ENCODE measurements around the gene GABARAP.

The GABARAP gene

DNA sequence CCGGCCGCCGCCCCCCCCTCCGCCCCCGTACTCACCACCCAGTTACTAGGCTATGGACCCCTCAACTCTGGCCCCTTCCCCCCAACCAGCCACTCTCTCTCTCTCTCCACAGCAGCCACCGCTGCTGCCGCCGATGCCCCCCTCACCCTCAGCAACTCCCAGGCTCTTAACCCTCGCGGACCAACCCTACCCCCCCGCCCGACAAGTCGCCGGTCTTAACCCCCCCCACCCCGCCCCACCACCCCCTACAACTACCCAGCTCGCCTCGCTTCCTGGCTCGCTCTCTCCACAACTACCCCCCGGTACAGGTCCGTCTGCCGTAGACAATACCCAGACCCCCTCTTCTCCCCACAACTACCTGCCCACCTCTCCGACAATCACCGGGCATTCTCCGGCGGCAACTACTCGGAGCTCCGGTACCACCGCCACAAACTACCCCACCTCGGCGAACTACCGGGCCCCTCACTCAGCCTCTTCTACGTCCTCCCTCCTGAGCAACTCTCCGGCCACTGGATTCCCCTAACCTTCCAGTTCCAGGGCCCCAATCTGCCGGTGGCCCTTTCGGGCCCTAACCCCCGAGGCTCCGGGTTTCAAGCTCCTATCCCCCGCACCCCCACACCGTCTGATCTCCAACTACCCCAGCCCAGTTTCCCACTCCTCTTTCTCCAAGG is 3.7 kb downstream of the GABARAP start:
- TF ChIP-seq, protein P1, sequence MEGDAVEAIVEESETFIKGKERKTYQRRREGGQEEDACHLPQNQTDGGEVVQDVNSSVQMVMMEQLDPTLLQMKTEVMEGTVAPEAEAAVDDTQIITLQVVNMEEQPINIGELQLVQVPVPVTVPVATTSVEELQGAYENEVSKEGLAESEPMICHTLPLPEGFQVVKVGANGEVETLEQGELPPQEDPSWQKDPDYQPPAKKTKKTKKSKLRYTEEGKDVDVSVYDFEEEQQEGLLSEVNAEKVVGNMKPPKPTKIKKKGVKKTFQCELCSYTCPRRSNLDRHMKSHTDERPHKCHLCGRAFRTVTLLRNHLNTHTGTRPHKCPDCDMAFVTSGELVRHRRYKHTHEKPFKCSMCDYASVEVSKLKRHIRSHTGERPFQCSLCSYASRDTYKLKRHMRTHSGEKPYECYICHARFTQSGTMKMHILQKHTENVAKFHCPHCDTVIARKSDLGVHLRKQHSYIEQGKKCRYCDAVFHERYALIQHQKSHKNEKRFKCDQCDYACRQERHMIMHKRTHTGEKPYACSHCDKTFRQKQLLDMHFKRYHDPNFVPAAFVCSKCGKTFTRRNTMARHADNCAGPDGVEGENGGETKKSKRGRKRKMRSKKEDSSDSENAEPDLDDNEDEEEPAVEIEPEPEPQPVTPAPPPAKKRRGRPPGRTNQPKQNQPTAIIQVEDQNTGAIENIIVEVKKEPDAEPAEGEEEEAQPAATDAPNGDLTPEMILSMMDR (IDR thresholded peaks at IDR 0.05; ENCODE audit: low read depth, low read length) = no peak
- peak in 1 of 2 donors; percentile 44 for DNase-seq (ENCODE audit: low read depth in 2 of 2)
- peak overlapping the region; percentile 94 to 100 for H3K4me3 ChIP-seq (replicated peaks in 1 of 2; ENCODE audit: low read depth in 2 of 2, low read length in 2 of 2)

DNA sequence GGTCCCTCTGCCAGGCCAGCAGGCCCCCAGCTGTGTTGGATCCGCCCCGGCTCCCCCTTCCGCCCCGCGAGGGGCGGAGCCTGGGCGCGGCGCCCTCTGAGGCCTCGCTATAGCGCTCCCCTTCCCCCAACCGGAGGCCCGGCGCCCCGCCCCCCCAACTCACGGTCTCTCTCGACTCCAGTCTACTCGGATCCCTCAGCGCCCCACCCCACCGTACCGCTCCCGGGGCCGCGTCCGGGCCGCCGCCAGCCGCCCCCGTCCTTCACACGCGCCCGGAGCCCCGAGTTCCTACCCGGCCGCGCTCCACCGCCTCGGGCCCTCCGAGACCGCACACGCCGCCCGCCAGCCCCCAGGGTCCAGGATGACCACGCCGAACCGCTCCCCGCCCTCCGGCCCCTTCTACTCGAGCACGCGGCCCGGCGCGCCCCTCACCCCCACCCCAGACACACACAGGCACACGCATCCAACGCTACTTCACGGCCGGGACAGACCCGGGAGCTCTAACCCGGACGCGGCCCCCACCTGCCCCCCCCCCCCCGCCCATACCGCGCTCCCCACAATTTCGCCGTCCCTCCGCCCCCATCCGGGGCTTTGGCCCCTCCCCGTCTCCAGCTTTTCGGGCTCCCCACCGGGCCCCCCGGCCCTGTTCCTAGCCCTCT is 4.4 kb downstream of the GABARAP start:
- peak; percentile 71 to 79 for DNase-seq (ENCODE audit: low read depth in 2 of 2)
- TF ChIP-seq, protein P1 (IDR thresholded peaks at IDR 0.05; ENCODE audit: low read depth, low read length) = no peak
- peak overlapping the region; percentile 94 to 100 for H3K4me3 ChIP-seq (replicated peaks in 1 of 2; ENCODE audit: low read depth in 2 of 2, low read length in 2 of 2)

DNA sequence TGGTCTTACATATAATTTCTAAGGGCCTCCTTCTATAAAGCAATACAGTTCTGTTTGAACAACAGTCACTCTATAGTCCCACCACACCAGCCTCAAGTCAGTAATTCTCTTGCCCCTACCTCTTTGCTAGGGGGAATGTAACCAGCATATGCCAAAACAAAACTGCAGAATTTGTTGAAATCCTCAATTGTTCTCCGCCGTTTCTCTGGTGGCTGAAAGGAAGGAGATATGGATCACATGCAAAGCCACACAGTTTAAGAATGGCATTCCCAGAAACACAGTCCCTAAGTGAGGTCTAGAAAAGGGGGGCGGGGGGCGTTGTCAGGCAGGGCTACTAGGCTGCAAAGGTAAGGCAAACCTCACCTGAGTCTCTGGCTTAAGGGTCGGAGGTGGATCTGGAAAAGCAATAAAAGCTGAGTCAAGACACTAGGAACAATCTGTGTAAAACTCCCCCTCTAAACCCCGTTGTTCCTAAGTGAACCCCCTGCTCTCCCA is 4.9 kb downstream of the GABARAP start:
- H3K4me3 ChIP-seq (replicated peaks in 1 of 2; ENCODE audit: low read depth in 2 of 2, low read length in 2 of 2) = peak overlapping the region; percentile 94 to 100
- no peak for DNase-seq (ENCODE audit: low read depth in 2 of 2)
- TF ChIP-seq, protein P1 (IDR thresholded peaks at IDR 0.05; ENCODE audit: low read depth, low read length) = no peak

DNA sequence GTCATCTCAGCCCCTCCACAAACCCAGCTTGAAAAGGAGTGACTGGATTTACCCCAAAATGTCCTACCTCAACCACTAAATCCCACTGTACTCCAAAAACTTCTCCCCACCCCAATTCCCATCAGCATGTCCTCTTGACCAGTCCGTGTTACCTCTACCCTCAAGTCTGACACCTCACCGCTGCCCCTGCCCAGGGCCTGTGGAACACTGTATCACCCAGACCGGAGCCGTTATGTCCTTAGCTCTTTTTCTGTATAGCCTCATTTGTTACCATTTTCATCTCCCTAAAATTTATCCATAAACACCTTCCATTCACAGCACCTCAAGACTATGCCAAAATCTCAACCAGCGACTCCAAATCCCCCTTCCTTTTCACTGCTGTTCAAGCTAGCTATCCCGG is 5.4 kb downstream of the GABARAP start:
- TF ChIP-seq, protein P1 (IDR thresholded peaks at IDR 0.05; ENCODE audit: low read depth, low read length) = no peak
- DNase-seq (ENCODE audit: low read depth in 2 of 2) = no peak
- peak overlapping the region in 1 of 2 donors; percentile 100 for H3K4me3 ChIP-seq (replicated peaks in 1 of 2; ENCODE audit: low read depth in 2 of 2, low read length in 2 of 2)

DNA sequence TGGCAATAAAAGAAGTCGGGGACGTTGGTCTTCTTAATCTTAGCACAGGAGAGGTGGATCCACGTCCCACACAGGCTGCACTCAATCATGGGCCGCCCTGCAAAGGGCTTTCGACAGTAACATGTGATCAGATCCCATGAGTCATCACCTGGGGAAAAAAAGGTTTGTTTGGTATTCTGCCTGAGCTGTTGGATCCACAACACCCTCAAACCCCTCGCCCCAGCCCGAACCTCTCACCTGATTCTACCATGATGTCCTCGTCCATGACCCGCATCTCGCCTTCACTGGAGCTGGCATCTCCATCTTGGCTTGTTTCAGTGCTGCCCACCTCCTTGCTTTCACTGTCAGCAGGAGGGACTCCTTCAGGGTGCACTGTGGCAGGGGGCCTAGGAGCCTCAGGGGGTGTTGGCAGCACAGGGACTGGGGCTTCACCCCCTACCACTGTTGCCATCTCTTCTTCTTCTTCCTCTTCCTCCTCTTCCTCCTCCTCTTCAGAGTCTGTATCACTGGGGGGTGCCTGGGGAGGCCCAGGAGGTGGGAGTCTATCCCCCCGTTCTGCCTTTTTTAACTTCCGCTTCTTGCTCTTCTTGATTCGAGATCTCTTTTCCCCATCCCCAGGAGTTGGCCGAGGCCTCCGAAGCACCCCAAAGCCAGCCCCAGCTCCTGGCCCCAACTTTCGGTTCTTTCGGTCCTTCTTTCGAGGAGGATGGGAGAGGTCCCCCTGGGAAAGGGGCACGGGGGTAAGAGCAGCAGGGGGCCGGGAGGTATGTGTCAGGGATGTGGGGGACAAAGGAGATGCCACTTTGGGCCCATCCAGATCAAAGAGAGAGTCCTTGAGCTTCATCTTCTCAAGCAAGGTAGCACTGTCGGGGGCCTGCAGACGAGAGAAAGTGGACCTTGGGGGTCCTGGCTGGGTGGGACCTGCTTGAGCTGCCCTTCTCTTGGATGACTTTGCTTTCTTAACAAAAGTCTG is 6.3 kb downstream of the GABARAP start:
- no peak overlapping the region for H3K4me3 ChIP-seq (replicated peaks in 1 of 2; ENCODE audit: low read depth in 2 of 2, low read length in 2 of 2)
- TF ChIP-seq, protein P1 (IDR thresholded peaks at IDR 0.05; ENCODE audit: low read depth, low read length) = no peak
- peak in 1 of 2 donors; percentile 68 for DNase-seq (ENCODE audit: low read depth in 2 of 2)
